ENCODE measurements around the gene INPP1.

INPP1 gene

DNA sequence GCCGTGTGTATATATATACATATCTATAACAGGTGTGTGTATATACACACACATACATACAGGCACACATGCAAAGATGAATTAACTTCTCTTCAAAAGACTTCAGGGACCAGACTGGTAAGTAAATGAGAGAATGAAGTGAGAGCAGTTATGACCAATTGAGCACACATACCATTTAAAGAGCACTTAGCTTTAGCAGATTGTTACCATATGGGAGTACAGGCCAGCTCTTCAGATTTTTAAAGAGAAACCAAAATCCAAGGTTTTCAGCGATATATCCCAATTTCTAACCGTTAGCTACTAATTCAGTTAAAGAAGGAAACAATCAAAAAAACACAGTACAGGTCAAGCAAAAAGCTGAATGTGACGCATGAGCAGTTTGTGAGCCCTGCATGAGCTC lies 23.7 kb downstream of the INPP1 start:
- TF ChIP-seq, protein P1, sequence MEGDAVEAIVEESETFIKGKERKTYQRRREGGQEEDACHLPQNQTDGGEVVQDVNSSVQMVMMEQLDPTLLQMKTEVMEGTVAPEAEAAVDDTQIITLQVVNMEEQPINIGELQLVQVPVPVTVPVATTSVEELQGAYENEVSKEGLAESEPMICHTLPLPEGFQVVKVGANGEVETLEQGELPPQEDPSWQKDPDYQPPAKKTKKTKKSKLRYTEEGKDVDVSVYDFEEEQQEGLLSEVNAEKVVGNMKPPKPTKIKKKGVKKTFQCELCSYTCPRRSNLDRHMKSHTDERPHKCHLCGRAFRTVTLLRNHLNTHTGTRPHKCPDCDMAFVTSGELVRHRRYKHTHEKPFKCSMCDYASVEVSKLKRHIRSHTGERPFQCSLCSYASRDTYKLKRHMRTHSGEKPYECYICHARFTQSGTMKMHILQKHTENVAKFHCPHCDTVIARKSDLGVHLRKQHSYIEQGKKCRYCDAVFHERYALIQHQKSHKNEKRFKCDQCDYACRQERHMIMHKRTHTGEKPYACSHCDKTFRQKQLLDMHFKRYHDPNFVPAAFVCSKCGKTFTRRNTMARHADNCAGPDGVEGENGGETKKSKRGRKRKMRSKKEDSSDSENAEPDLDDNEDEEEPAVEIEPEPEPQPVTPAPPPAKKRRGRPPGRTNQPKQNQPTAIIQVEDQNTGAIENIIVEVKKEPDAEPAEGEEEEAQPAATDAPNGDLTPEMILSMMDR (IDR thresholded peaks at IDR 0.05; ENCODE audit: extremely low read depth, insufficient read depth, missing control alignments): no peak
- in situ Hi-C loops (cut with MboI; ENCODE audit: low pct_unique_long_range_greater_than_20kb, low sequenced_read_pairs, unreplicated experiment): no loop called here
- no peak for DNase-seq (ENCODE audit: low spot score)

DNA sequence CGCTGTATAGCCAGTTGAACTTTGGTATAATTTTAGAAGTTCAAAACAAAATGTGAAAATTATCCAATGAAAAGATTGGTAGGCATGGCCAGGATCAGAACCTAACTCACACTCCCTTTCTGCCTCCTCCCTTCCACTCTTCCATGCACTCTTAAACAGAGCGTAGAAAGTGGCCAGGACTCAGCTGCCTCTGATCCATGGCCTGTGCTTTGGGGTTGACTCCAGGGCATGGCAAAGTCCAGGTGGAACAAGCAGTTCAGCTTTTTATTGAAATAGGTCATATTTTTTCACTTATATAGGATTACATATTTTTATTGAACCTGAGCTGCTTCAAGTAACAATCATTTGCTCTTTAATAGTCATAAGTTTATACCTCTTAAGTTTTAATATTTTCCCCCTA lies 26.2 kb downstream of the INPP1 start:
- no peak for DNase-seq (ENCODE audit: low spot score)
- in situ Hi-C loops (cut with MboI; ENCODE audit: low pct_unique_long_range_greater_than_20kb, low sequenced_read_pairs, unreplicated experiment): loop anchor here (10.0 kb wide), 1 partner anchor 285 kb away; no protein-coding TSS in a partner anchor
- TF ChIP-seq, protein P1 (IDR thresholded peaks at IDR 0.05; ENCODE audit: extremely low read depth, insufficient read depth, missing control alignments): no peak

DNA sequence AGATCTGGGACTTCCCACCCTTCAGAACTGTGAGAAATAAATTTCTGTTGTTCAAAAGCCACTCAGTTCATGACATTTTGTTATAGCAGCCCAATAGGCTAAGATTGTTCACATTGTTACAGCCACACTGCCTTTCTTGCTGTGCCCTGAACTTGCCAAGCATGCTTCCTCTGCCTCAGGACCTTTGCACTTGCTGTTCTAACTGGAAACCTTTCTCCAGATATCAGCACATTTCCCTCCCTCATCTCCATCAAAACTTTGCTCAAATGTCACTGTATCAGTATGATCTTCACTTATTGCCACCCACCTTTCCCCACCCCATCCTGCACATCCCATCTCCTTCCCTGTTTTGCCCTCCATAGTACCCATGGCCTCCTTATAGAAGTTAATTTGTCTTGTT lies 32.7 kb downstream of the INPP1 start:
- TF ChIP-seq, protein P1 (IDR thresholded peaks at IDR 0.05; ENCODE audit: extremely low read depth, insufficient read depth, missing control alignments): no peak
- in situ Hi-C loops (cut with MboI; ENCODE audit: low pct_unique_long_range_greater_than_20kb, low sequenced_read_pairs, unreplicated experiment): loop anchor here (10.0 kb wide), 1 partner anchor 291 kb away; no protein-coding TSS in a partner anchor
- no peak for DNase-seq (ENCODE audit: low spot score)

DNA sequence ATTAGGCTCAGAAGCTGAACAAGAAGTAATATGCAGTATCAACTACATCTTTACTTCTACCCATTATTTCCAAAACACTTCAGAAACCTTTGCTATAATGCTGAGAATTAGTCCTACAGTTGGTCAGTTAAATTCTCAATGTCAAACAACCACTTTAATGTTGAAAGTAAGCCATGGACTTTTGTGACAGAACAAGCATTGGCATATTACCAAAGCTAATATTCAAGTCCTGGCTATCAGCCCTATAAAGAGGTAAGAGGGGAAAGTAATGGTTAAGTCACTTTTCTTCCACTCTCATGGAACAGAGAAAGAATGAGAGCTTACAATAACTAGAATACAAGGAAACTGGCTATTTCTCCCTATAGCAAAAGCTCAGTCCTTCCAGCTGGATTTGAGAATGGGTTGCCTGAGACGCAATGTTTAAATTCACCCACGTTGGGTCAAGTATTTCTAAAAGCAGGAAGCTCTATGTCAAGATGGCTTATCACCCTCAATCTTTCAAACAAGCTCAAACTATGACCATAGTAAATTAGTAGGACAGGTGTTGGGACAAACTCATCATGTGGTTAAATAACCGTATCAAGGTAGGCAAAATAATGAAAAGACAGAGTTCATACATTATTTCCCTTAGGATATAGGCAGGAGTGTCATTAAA lies 33.3 kb downstream of the INPP1 start:
- TF ChIP-seq, protein P1 (IDR thresholded peaks at IDR 0.05; ENCODE audit: extremely low read depth, insufficient read depth, missing control alignments): no peak
- in situ Hi-C loops (cut with MboI; ENCODE audit: low pct_unique_long_range_greater_than_20kb, low sequenced_read_pairs, unreplicated experiment): loop anchor here (10.0 kb wide), 1 partner anchor 292 kb away; no protein-coding TSS in a partner anchor

DNA sequence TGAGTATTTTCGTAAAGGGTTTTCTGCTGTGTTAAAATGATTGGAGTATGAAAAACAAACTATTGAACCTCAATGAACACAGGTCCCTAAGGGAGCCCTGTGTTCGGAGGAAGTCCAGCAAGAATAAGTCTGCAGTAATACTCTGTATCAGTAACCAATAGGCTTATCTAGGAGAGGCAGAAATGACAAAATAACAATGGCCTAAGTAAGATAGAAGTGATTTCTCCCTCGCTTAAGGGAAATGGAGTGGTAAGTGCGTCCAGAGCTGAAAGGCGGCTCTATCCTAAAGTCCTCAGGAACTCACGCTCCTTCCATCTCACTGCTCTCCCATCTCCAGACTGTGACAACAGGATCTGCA lies 35.5 kb downstream of the INPP1 start:
- in situ Hi-C loops (cut with MboI; ENCODE audit: low pct_unique_long_range_greater_than_20kb, low sequenced_read_pairs, unreplicated experiment): loop anchor here (10.0 kb wide), 1 partner anchor 294 kb away; no protein-coding TSS in a partner anchor
- no peak for DNase-seq (ENCODE audit: low spot score)

More for the DNA sequence above, 33.3 kb downstream of the INPP1 start:
- no peak for DNase-seq (ENCODE audit: low spot score)

DNA sequence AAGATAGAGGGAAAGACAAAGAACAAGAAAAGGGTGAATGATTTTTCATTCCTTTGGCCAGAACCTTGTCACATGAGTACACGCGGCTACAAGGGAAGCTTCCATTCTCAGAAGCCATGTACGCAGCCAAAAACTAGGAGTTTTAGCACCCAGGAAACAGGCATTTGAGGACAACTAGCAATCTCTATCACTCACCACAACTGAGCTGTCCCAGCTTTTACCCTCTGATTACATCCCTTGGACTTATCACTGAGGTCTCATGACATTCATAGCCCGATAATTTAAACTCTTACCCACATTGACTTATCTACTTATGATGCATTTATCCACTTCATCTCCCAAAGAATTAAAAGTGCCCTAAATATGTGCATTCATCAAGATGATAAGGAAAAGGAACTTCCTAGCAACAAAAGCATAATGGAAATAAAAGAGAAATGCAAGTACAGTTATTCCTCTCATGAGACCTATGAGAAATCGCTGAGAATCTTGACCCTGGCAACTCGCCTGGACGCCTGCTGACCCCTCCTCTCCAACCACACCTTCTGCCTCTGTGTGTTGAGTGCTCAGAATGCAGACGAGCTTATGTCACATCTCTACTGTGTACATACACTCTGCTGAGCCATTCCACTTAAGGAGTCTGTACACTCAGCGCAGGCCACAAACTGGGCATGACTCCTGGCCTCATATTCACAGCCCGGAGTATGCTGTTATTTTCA lies 36.0 kb downstream of the INPP1 start:
- no peak for DNase-seq (ENCODE audit: low spot score)
- in situ Hi-C loops (cut with MboI; ENCODE audit: low pct_unique_long_range_greater_than_20kb, low sequenced_read_pairs, unreplicated experiment): loop anchor here (10.0 kb wide), 1 partner anchor 295 kb away; no protein-coding TSS in a partner anchor
- TF ChIP-seq, protein P1 (IDR thresholded peaks at IDR 0.05; ENCODE audit: extremely low read depth, insufficient read depth, missing control alignments): no peak

More for the DNA sequence above, 35.5 kb downstream of the INPP1 start:
- TF ChIP-seq, protein P1 (IDR thresholded peaks at IDR 0.05; ENCODE audit: extremely low read depth, insufficient read depth, missing control alignments): no peak
